Adrenal gland (tissue), 5 donors: ENCODE measurements around the gene TARBP2.

Source experiments
- CTCF ChIP-seq, 6 experiments: fragments of 450-650 bp in 4 of 6; fragments of 200-600 bp in 2 of 6; sonication (generic) in 1 of 6; IDR thresholded peaks; 1 replicate in 5 of 6; 2 replicates in 1 of 6; pipeline versions ENCODE4 v1.5.1 to v1.8.0; 2016 to 2021; ENCODE audit warnings: antibody characterized with exemption in 6 of 6, mild to moderate bottlenecking in 2 of 6, moderate library complexity in 1 of 6
- POLR2A ChIP-seq, 2 donors: fragments of 450-650 bp; IDR thresholded peaks; one replicate each; pipeline ENCODE4 v1.6.1; 2017; ENCODE audit warnings: antibody characterized with exemption in 2 of 2, mild to moderate bottlenecking in 2 of 2, moderate library complexity in 1 of 2
- donor health status: DM: no; HTN: no; CAD: no.

GRCh38 chr12:53474819-53475218, 26.3 kb upstream of the TARBP2 start:
- TF ChIP-seq CTCF (IDR thresholded peaks at IDR 0.05) (no peak), POLR2A (IDR thresholded peaks at IDR 0.05) (no peak)
